ENCODE data around the gene HELB.

The HELB gene

GRCh38 chr12:66387117-66387516 lies 84.8 kb downstream of the HELB start:
- Histone ChIP-seq H3K36me3 (no peaks in the 10 kb centered on the region), H3K27me3 (no peaks in the 10 kb centered on the region), H3K4me1 (ENCODE audit: control insufficient read depth in 1 of 2, insufficient read depth in 1 of 2, low read depth in 1 of 2, low read length in 1 of 2) (peaks cover 10% of the 10 kb centered on the region in 2 experiments), H3K9me3 (no peaks in the 10 kb centered on the region), H3K27ac (no peak overlapping the region), H3K4me3 (ENCODE audit: low read depth in 1 of 2, low read length in 1 of 2) (no peak overlapping the region)
- no peak for TF ChIP-seq CTCF (IDR thresholded peaks at IDR 0.05)

Data from neutrophil (primary cell).